ENCODE measurements around the gene FZR1.
A peak's percentile ranks its signal among the peaks of the same experiment; 100 is the strongest.
"Not testable (repeated sequence)": the region's sequence is repeated elsewhere in the genome, so short reads cannot be mapped to it uniquely, and the experiment has no call there.

The FZR1 gene

GRCh38 chr19:3516675-3517207 is 10.6 kb downstream of the FZR1 start:
- peak; percentile 90 for DNase-seq

- DNase-seq, result no peak
Observed at GRCh38 chr19:3517638-3518037, 11.5 kb downstream of the FZR1 start.

- no peak for DNase-seq
Observed at GRCh38 chr19:3518255-3518654, 12.1 kb downstream of the FZR1 start.

- no peak for DNase-seq
Observed at GRCh38 chr19:3518659-3519058, 12.5 kb downstream of the FZR1 start.

DNA sequence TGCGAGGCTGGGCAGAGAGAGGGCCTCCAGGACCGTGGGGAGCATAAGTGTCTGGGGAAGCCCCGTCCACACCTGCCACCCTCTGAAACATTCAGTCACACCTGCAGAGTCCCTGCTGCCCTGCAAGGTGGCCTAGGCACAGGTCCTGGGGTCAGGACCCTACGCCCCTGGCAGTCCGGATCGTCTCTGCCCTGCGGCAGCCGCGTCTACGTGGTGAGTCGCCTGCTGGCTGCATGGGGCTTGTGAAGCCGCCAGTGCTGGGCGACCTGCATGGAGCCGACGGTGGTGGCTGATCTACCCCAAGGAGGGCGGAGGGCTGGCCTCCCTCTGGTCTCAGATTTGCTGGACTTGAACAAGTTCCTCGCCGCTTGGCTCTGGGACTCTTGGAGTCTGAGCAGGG is 13.0 kb downstream of the FZR1 start:
- no peak for DNase-seq

DNA sequence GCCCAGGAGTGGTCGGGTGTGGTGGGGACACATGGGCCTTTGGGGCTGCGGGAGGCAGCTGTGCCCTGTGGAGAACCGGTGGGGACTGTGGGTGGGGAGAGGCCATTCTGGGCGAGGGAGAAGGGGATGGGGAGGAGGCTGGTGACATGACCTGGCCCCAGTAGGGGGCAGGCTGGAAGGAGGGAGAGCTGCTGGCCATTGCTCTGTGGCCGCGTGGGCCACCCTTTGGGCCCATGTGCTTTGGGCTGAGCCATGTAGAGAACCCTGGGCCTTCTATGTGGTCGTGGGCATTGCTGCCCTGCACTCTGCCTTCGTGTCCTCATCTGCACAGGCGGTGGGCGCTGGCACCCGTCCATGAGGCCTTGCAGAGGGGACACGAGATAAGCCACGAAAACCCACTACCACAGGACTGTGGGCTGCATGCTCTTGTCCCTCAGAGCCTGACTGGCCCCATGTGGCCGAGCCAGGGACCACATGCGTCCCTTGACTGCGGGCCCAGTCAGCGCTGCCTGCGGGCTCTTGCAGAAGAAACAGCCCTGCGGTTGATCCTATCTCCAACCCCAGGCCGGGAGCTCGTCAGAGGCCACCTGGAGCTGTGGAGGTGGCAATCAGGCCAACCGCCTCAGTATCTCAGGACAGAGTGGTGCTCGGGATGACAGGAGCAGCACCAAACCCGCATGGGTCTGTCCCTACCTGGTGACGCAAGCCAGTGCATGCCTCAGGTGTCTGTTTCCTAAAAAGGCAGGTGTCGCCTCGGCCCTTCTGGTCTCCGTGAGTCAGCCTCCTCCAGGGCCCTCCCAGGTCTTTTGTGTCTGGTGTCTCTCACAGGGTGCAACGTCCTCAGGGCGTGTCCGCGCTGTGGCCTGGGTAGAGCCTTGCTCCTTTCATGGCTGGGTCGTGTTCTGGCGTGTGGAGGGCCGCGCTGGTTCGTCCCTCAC is 14.3 kb downstream of the FZR1 start:
- no peak for DNase-seq

- DNase-seq, result no peak
Observed at GRCh38 chr19:3521104-3521445, 15.0 kb downstream of the FZR1 start.

DNA sequence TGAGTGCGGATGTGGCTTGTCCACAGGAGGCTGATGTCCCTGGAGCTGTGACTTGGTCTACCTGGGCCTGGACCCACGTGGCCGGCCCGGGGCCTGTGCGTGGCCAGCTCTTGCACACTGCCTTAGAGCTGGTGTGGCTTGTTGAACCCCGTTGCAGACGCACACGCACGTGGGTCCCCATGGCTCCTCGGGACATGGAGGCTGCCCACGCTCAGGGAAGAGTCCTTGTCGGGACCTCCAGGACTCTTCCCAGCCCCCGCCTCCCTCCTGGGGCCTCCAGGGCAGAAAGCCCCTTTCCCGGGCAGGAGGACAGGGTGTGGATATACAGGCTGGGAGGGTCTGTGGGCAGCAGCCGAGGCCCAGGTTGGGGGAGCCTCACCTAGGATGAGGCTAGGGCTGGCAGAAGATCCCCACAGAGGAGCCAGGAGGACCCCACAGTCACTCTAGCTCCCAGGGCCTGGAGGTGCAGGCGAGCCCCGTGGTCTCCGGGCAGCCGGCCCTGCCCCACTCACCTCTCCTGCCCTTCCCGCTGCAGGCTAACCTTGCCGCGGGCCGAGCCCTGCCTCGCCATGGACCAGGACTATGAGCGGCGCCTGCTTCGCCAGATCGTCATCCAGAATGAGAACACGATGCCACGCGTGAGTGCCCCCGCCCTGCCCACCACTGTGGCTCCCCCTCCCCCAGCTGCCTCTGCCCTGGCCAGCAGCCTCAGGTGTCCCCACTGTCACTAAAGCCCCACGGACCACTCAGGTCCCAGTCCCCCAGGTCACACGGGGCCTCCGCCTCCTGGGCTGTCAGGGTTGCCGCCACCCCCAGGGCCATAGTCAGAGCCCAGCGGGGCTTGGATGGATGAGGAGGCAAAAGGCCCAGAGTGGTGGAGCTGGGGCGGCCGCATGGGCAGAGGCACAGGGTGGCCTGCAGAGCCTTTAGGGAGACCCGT is 16.6 kb downstream of the FZR1 start:
- no peak for DNase-seq

GRCh38 chr19:3523361-3524077 is 17.4 kb downstream of the FZR1 start:
- no peak for DNase-seq

GRCh38 chr19:3524078-3524842 is 18.1 kb downstream of the FZR1 start:
- no peak for DNase-seq

GRCh38 chr19:3524904-3525451 is 18.9 kb downstream of the FZR1 start:
- no peak for DNase-seq

DNA sequence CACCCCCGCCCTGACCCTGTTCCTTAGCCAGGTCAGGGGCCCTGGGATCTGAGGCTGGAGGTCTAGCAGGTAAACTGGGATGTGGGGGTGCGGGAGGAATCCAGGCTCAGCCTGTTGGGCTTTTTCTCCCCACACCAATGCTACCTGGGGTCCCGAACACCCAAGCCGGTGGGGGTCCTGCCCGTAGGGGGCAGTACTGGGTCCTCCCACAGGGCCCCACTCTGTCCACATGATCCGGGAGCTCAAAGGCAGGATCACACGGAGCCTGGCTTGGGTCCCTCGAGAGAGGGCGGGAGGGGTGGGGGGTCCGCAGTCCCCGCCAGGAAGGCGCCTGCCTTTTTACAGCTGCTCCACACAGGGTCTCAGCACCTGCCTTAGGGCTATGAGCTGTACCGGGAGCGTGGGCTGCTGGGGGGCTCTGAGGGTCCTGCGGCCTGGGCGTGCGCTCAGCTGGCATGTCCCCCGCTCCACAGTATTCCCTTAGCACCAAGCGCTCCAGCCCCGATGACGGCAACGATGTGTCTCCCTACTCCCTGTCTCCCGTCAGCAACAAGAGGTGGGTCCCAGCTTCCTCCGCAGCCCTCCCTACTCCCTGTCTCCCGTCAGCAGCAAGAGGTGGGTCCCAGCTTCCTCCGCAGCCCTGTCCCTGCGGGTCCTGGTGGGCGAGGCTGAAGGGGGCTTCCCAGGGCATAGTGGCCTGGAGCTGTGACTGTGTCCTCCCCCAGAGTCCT is 20.6 kb downstream of the FZR1 start:
- DNase-seq, result no peak

GRCh38 chr19:3527238-3527910 is 21.3 kb downstream of the FZR1 start:
- no peak for DNase-seq

- no peak for DNase-seq
Observed at GRCh38 chr19:3528080-3528479, 22.0 kb downstream of the FZR1 start.

DNA sequence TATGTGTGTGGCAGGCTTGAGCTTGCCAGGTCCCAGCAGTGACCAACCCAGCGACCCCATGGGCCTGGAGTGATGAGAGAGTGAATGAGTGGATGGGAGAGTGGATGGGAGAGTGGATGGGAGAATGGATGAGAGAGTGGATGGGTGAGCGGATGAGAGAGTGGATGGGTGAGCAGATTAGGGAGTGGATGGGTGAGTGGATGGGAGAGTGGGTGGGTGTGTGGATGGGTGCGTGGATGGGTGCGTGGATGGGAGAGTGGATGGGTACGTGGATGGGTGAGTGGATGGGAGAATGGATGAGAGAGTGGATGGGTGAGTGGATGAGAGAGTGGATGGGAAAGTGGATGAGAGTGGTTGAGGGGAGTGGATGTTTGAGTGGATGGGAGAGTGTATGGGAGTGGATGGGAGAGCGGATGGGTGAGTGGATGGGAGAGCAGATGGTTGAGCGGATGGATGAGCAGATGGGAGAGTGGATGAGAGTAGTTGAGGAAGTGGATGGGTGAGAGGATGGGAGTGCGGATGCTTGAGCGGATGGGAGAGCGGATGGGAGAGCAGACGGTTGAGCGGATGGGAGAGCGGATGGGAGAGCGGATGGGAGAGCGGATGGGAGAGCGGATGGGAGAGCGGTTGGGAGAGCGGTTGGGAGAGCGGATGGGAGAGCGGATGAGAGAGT is 22.6 kb downstream of the FZR1 start:
- no peak for DNase-seq

GRCh38 chr19:3529299-3529698 is 23.2 kb downstream of the FZR1 start:
- not testable (repeated sequence) for DNase-seq

GRCh38 chr19:3530389-3530788 is 24.3 kb downstream of the FZR1 start:
- no peak for DNase-seq

DNA sequence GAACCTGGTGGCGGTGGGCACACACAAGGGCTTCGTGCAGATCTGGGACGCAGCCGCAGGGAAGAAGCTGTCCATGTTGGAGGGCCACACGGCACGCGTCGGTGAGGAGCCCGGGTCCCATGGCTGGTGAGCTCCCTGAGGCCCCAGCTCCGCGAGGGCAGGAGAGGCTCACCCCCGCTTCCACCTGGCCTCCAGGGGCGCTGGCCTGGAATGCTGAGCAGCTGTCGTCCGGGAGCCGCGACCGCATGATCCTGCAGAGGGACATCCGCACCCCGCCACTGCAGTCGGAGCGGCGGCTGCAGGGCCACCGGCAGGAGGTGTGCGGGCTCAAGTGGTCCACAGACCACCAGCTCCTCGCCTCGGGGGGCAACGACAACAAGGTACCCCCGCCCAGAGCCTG is 25.6 kb downstream of the FZR1 start:
- no peak for DNase-seq

DNA sequence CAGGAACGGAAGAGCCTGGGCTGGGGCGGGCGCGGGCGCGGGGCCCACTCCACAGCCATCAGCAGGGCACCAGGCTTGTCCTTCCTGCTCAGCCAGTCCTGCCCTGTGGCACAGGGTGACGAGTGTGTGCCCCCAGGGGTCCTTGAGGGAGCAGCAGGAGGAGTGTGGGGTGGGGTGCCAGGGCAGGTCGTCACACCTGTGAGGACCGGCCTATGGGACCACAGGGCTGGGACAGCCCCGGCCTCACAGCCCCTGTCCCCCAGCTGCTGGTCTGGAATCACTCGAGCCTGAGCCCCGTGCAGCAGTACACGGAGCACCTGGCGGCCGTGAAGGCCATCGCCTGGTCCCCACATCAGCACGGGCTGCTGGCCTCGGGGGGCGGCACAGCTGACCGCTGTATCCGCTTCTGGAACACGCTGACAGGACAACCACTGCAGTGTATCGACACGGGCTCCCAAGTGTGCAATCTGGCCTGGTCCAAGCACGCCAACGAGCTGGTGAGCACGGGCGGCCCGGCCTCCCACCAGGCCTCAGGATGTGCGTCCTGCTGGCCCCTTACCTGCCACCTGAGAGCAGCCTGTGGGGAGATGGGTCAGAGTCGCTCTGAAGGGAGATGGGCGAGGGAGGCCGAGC is 26.2 kb downstream of the FZR1 start:
- no peak for DNase-seq
